HEK293T (cell line): ENCODE data around the gene POLR2F.

Source experiments
- CTCF ChIA-PET: fragments of 350-600 bp; formaldehyde crosslinking; extraction: SDS; loops from one replicate; lab custom pipeline; 2021; ENCODE audit warnings: antibody characterized with exemption, inconsistent platforms; lab: Yijun Ruan, JAX
- POLR2A ChIA-PET: fragments of 350-600 bp; formaldehyde crosslinking; extraction: SDS; loops from one replicate; lab custom pipeline; 2020; ENCODE audit warnings: antibody characterized with exemption, inconsistent platforms; lab: Yijun Ruan, JAX
- DNase-seq: peaks from one replicate; pipeline ENCODE4 v3.0.0; 2012; ENCODE audit warnings: mixed read lengths; ENCODE audit errors: extremely low spot score
- ARNT ChIP-seq: fragments of 450-650 bp; IDR thresholded peaks from 2 replicates; pipeline ENCODE4 v1.6.1; 2017; ENCODE audit warnings: mild to moderate bottlenecking
- BHLHE40 ChIP-seq: fragments of 450-650 bp; IDR thresholded peaks from 2 replicates; pipeline ENCODE4 v1.6.1; 2016; ENCODE audit warnings: mild to moderate bottlenecking, moderate library complexity, borderline replicate concordance
- CTBP1 ChIP-seq: fragments of 450-650 bp; IDR thresholded peaks from 2 replicates; pipeline ENCODE4 v1.6.1; 2016; ENCODE audit warnings: borderline replicate concordance
- ELF4 ChIP-seq: fragments of 450-650 bp; IDR thresholded peaks from 2 replicates; pipeline ENCODE4 v1.6.1; 2017; ENCODE audit warnings: antibody characterized with exemption
- FOXA1 ChIP-seq: fragments of 450-650 bp; IDR thresholded peaks from 2 replicates; pipeline ENCODE4 v1.6.1; 2016; ENCODE audit warnings: mild to moderate bottlenecking
- FOXK2 ChIP-seq: fragments of 450-650 bp; IDR thresholded peaks from 2 replicates; pipeline ENCODE4 v1.6.1; 2016; ENCODE audit warnings: mild to moderate bottlenecking
- FOXM1 ChIP-seq: fragments of 450-650 bp; IDR thresholded peaks from 2 replicates; pipeline ENCODE4 v1.6.1; 2017; ENCODE audit warnings: mild to moderate bottlenecking, borderline replicate concordance
- HDGF ChIP-seq: fragments of 450-650 bp; IDR thresholded peaks from 2 replicates; pipeline ENCODE4 v1.6.1; 2017; ENCODE audit warnings: antibody characterized with exemption, borderline replicate concordance
- L3MBTL2 ChIP-seq: fragments of 450-650 bp; conservative IDR thresholded peaks from 2 replicates; pipeline ENCODE4 v1.6.1; 2016; ENCODE audit warnings: mild to moderate bottlenecking
- LEF1 ChIP-seq: fragments of 450-650 bp; IDR thresholded peaks from 2 replicates; pipeline ENCODE4 v1.6.1; 2017; ENCODE audit warnings: mild to moderate bottlenecking, borderline replicate concordance
- NFRKB ChIP-seq: fragments of 450-650 bp; IDR thresholded peaks from 2 replicates; pipeline ENCODE4 v1.6.1; 2016; ENCODE audit warnings: mild to moderate bottlenecking, moderate library complexity
- SP1 ChIP-seq: fragments of 450-650 bp; IDR thresholded peaks from 2 replicates; pipeline ENCODE4 v1.6.1; 2017
- SUZ12 ChIP-seq: fragments of 450-650 bp; IDR thresholded peaks from 2 replicates; pipeline ENCODE4 v1.6.1; 2016; ENCODE audit warnings: mild to moderate bottlenecking
- TARDBP ChIP-seq: fragments of 450-650 bp; IDR thresholded peaks from 2 replicates; pipeline ENCODE4 v1.6.1; 2016
- ZNF384 ChIP-seq: fragments of 450-650 bp; IDR thresholded peaks from 2 replicates; pipeline ENCODE4 v1.6.1; 2016
- TF ChIP-seq, protein P1 (sequence below): fragments of 450-650 bp; IDR thresholded peaks from 2 replicates; pipeline ENCODE4 v1.6.1; 2016

The POLR2F gene

DNA sequence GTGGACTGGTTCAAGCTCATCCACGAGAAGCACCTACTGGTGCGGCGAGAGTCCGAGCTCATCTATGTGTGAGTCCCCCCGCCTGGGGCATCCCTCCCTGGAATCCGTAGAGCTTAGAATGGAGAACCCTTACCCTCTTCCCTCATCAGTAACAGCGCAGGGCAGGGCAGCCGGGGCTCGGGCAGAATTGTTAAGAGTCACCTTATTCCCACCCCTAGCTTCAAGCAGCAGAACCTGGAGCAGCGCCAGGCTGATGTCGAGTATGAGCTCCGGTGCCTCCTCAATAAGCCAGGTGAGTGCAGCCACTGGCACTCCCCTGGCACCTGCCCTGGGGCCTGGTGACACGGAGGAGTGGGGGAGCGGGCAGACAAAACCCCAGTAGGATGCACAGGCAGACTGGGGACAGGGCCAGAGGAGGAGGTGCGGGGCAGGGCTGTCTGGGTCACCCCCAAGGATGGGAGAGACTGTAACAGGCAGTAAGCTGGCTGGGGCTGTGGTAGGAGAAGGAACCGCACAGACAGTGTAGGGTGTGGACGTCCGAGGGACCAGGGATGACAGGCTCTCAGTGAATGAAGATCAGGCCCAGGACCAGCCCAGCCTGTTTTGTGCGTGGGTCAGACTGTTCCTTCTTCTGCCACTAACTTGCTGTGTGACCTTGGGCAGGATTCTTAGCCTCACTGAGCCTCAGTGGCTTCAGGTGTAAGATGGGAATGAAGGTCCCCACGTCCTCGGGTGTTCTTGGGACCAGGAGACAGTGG lies 20.5 kb upstream of the POLR2F start:
- CTCF ChIA-PET, result interaction anchor here (0.5 to 1.4 kb wide), 4 partner anchors 10 to 140 kb away, joined by 3 to 4 read pairs (median 3); partner anchors contain the start of gene MICALL1
- POLR2A ChIA-PET, result interaction anchor here (1.5 to 5.0 kb wide), 2 partner anchors 20 to 27 kb away, joined by 7 to 31 read pairs; partner anchors contain the start of genes C22orf23, MICALL1 and POLR2F

DNA sequence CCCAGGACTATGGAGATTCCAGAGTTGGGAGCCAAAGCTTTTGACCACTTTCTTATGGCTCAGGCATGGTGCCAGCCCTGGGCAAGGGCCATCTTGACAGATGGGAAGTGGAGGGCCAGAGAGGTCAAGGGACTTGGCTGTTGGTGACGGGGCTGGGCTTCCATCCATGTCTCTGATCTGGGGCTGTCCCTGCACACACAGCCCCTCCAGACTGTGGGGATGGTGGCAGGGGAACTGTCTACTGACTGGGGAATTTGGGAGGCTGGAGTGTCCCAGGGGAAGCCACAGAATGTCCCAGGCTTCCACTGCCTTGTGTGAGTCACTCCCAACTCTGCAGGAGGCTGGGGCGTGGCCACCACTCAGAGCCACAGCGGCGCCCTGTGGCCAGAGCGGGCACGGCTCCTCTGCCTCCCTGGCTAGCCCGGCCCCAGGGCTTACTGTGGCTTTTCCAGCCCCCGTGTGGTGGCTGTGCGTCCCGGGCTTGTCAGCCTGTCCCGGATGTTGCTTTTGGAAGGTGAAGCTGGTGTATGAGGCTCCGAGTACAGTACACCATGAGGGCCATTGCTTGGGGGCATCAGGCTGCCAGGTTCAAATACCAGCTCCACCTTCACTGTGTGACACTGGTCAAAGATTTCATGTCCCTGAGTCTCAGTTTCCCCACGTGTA lies 19.7 kb upstream of the POLR2F start:
- TF ChIP-seq L3MBTL2, result no peak
- TF ChIP-seq NFRKB, result no peak
- TF ChIP-seq HDGF, result 0 out of 2 replicates have a peak, but pooled peaks have one; percentile 43
- no peak for TF ChIP-seq FOXA1
- no peak for TF ChIP-seq FOXK2
- TF ChIP-seq FOXM1, result no peak
- no peak for TF ChIP-seq SUZ12
- DNase-seq, result peak; percentile 98
- ChIA-PET POLR2A (interaction anchor here (5.0 kb wide), 1 partner anchor 28 kb away, joined by 31 read pairs; the partner anchor contains the start of gene MICALL1), CTCF (interaction anchor here (0.5 to 1.0 kb wide), 7 partner anchors 9 to 47 kb away, joined by 3 to 6 read pairs (median 3); partner anchors contain the start of genes C22orf23 and POLR2F)

More for the DNA sequence above, 20.5 kb upstream of the POLR2F start:
- DNase-seq, result no peak
- TF ChIP-seq FOXM1 (no peak), SUZ12 (no peak), BHLHE40 (no peak)

DNA sequence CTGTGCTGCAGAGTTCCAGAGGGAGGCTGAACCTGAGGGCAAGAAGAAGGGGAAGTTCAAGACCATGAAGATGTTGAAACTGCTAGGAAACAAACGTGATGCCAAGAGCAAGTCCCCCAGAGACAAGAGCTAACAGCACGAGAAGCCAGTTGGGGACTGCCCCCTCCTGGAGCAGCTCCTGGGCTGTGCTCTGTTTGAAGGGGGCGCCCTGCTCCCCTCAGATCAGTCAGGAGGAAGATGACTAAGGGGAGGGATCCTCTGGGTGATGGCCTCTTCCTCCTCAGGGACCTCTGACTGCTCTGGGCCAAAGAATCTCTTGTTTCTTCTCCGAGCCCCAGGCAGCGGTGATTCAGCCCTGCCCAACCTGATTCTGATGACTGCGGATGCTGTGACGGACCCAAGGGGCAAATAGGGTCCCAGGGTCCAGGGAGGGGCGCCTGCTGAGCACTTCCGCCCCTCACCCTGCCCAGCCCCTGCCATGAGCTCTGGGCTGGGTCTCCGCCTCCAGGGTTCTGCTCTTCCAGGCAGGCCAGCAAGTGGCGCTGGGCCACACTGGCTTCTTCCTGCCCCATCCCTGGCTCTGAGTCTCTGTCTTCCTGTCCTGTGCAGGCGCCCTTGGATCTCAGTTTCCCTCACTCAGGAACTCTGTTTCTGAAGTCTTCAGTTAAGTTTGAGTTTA lies 12.7 kb upstream of the POLR2F start:
- POLR2A ChIA-PET, result no interaction called here
- CTCF ChIA-PET, result no interaction called here
- TF ChIP-seq ARNT, result no peak
- no peak for TF ChIP-seq NFRKB
- TF ChIP-seq FOXA1, result no peak
- TF ChIP-seq, protein P1, sequence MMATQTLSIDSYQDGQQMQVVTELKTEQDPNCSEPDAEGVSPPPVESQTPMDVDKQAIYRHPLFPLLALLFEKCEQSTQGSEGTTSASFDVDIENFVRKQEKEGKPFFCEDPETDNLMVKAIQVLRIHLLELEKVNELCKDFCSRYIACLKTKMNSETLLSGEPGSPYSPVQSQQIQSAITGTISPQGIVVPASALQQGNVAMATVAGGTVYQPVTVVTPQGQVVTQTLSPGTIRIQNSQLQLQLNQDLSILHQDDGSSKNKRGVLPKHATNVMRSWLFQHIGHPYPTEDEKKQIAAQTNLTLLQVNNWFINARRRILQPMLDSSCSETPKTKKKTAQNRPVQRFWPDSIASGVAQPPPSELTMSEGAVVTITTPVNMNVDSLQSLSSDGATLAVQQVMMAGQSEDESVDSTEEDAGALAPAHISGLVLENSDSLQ, result no peak
- TF ChIP-seq BHLHE40, result no peak
- TF ChIP-seq LEF1, result no peak
- no peak for TF ChIP-seq L3MBTL2
- no peak for TF ChIP-seq ZNF384
- TF ChIP-seq CTBP1, result no peak
- TF ChIP-seq HDGF, result no peak
- no peak for TF ChIP-seq ELF4
- no peak for TF ChIP-seq TARDBP
- TF ChIP-seq FOXK2, result no peak
- TF ChIP-seq SP1, result no peak
- no peak for TF ChIP-seq SUZ12
- no peak for TF ChIP-seq FOXM1
- DNase-seq, result no peak

DNA sequence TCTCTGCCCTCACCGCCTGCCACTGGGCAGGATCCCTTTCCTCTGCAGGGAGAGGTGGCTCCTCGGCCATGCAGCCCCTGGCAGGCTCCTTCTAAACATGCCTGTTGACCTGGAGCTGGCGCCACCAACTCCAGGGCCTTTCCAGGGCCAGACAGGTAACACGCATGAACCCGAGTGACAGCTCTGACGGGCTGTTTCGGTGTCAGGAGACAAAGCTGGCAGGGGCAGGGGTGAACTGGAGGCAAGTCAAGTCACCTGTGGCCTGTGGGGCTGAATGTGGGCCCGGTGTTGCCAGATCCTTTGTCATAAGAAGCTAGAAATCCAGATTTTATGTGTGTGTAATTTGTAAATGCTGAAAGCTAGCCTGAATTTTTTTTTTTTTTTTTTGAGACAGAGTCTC lies 11.4 kb upstream of the POLR2F start:
- ChIA-PET CTCF (interaction anchor here (1.5 kb wide), 1 partner anchor 8 kb away, joined by 5 read pairs; no protein-coding TSS in a partner anchor), POLR2A (interaction anchor here (0.6 to 2.0 kb wide), 2 partner anchors 11 to 37 kb away, joined by 3 to 9 read pairs; partner anchors contain the start of genes C22orf23 and POLR2F)
- TF ChIP-seq ELF4 (no peak), CTBP1 (no peak), L3MBTL2 (no peak), FOXA1 (no peak), ZNF384 (no peak), ARNT (no peak), FOXK2 (no peak), TARDBP (no peak), LEF1 (no peak), NFRKB (no peak), HDGF (no peak), FOXM1 (no peak), SP1 (no peak), SUZ12 (no peak), BHLHE40 (no peak)
- TF ChIP-seq, protein P1, result no peak
- DNase-seq, result no peak

DNA sequence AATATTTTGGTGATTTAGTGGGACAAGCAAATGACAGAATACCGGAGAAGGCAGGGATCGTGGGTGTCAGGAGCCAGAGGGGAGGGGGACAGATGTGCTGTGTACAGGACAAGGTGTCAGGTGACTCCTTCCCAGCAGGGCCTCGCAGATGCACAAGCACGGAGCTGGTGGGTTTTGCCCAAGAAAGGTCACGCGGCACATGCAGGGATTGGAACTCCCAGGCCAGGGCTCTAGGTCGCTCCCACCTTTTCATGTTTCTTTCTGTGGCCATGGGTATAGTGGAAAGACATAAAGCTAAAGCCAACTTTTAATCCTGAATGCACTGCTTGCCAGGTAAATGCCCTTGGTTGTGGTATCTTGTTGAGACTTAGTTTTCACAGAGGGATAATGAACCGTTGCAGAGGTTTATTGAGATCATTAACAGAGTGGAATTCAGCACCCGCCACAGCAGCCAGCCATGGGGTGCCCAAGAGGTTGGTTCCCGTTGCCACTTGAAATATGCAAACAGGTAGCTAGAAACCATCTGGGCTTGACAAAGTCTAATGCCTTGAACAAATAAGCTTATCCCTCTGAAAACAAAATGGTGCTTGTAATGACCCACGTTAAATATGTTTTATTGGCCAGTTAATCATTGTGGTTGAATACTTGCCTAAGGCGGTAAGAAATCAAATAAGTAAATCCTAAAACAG lies 10.2 kb upstream of the POLR2F start:
- TF ChIP-seq SP1 (no peak), TARDBP (no peak), HDGF (no peak), LEF1 (no peak), L3MBTL2 (no peak), ELF4 (no peak), FOXA1 (no peak), FOXM1 (no peak), BHLHE40 (no peak), FOXK2 (no peak), ZNF384 (no peak), ARNT (no peak)
- TF ChIP-seq, protein P1, result no peak
- no peak for DNase-seq
- ChIA-PET POLR2A (interaction anchor here (2.0 kb wide), 1 partner anchor 10 kb away, joined by 9 read pairs; the partner anchor contains the start of genes C22orf23 and POLR2F), CTCF (interaction anchor here (1.2 to 1.5 kb wide), 2 partner anchors 9 to 10 kb away, joined by 3 to 5 read pairs; no protein-coding TSS in a partner anchor)
